Activated CD4-positive, CD25-positive, alpha-beta regulatory T cell (primary cell): ENCODE measurements around the gene EVC.
"Not testable (repeated sequence)": the region's sequence is repeated elsewhere in the genome, so short reads cannot be mapped to it uniquely, and the experiment has no call there.

Experiments
- DNase-seq, 4 experiments: peaks; one replicate each; lab custom pipeline; 2025; lab: John Stamatoyannopoulos, UW

Gene EVC

GRCh38 chr4:5843573-5844530 lies 132.9 kb downstream of the EVC start:
- DNase-seq, result no peak

- DNase-seq, result no peak
Measured at GRCh38 chr4:5845035-5845905, 134.3 kb downstream of the EVC start.

GRCh38 chr4:5851637-5852301 lies 140.8 kb downstream of the EVC start:
- DNase-seq, result no peak

GRCh38 chr4:5852523-5853202 lies 141.7 kb downstream of the EVC start:
- DNase-seq, result no peak

GRCh38 chr4:5854929-5855328 lies 143.9 kb downstream of the EVC start:
- DNase-seq, result no peak

GRCh38 chr4:5856362-5856761 lies 145.4 kb downstream of the EVC start:
- DNase-seq, result not testable (repeated sequence)

- no peak for DNase-seq
Measured at GRCh38 chr4:5857199-5857598, 146.2 kb downstream of the EVC start.

- DNase-seq, result no peak
Measured at GRCh38 chr4:5858020-5858769, 147.2 kb downstream of the EVC start.

GRCh38 chr4:5863461-5864113 lies 152.6 kb downstream of the EVC start:
- peak in 2 of 4 experiments; percentile 4 to 14 for DNase-seq
